Measurements from ENCODE around the gene GLMN. TPM values are rescaled to one million over a fixed set of nuclear protein-coding genes. Genes with fewer than 3 reads are reported as not detected.

Gene GLMN
- total and polyA plus RNA-seq, 2 of the 13 experiments (the other 11 are each of a cell fraction or from before 2014, with no cell fraction given): 5.9 to 18.4 TPM

- TF ChIP-seq SP1 (IDR thresholded peaks at IDR 0.05) (no peak), SP1 (CRISPR knock-in tag; IDR thresholded peaks at IDR 0.05) (peak; percentile 73), KLF12 (CRISPR knock-in tag; IDR thresholded peaks at IDR 0.05; ENCODE audit: borderline replicate concordance) (no peak; the same call in 1 of the 2 replicates), ZNF205 (CRISPR knock-in tag; IDR thresholded peaks at IDR 0.05) (peak; percentile 37; the same call in 1 of the 2 replicates), ZNF713 (CRISPR knock-in tag; IDR thresholded peaks at IDR 0.05) (no peak), ATRX (CRISPR knock-in tag; IDR thresholded peaks at IDR 0.05; ENCODE audit: borderline replicate concordance) (no peak), EHMT2 (IDR thresholded peaks at IDR 0.05; ENCODE audit: borderline replicate concordance, low read depth, low read length) (no peak), AKAP8 (CRISPR knock-in tag; IDR thresholded peaks at IDR 0.05) (no peak), TRIM24 (CRISPR knock-in tag; IDR thresholded peaks at IDR 0.05) (no peak), BHLHE40 (IDR thresholded peaks at IDR 0.05; ENCODE audit: low read length) (peak; percentile 18; the same call in 1 of the 2 replicates), PCBP2 (optimal IDR thresholded peaks at IDR 0.05; ENCODE audit: low read depth, low read length, poor library complexity, severe bottlenecking) (no peak), THAP7 (CRISPR knock-in tag; IDR thresholded peaks at IDR 0.05) (peak; percentile 85; the same call in 1 of the 2 replicates), NFYC (CRISPR knock-in tag; IDR thresholded peaks at IDR 0.05) (no peak), ZNF251 (CRISPR knock-in tag; IDR thresholded peaks at IDR 0.05) (no peak), IRX3 (CRISPR knock-in tag; IDR thresholded peaks at IDR 0.05; ENCODE audit: borderline replicate concordance, low read depth) (no peak; the same call in 1 of the 2 replicates), FIP1L1 (IDR thresholded peaks at IDR 0.05; ENCODE audit: borderline replicate concordance, insufficient read depth, low read depth, low read length) (no peak), RBM39 (IDR thresholded peaks at IDR 0.05; ENCODE audit: low read depth, low read length, poor library complexity, severe bottlenecking) (peak; percentile 92), ZSCAN30 (CRISPR knock-in tag; IDR thresholded peaks at IDR 0.05) (no peak), ZNF782 (CRISPR knock-in tag; IDR thresholded peaks at IDR 0.05; ENCODE audit: borderline replicate concordance) (no peak), JARID2 (CRISPR knock-in tag; IDR thresholded peaks at IDR 0.05; ENCODE audit: insufficient replicate concordance) (no peak), ZNF703 (CRISPR knock-in tag; IDR thresholded peaks at IDR 0.05; ENCODE audit: borderline replicate concordance) (no peak), THRA (CRISPR knock-in tag; IDR thresholded peaks at IDR 0.05; ENCODE audit: borderline replicate concordance) (peak; percentile 53; the same call in 1 of the 2 replicates), TP53 (CRISPR knock-in tag; conservative IDR thresholded peaks at IDR 0.05) (no peak), EP300 (IDR thresholded peaks at IDR 0.05; ENCODE audit: low read depth in 2 of 2, low read length in 2 of 2) (no peak), EP300 (CRISPR knock-in tag; IDR thresholded peaks at IDR 0.05; ENCODE audit: borderline replicate concordance) (no peak; the same call in 1 of the 2 replicates)
- TF ChIP-seq, protein P1, sequence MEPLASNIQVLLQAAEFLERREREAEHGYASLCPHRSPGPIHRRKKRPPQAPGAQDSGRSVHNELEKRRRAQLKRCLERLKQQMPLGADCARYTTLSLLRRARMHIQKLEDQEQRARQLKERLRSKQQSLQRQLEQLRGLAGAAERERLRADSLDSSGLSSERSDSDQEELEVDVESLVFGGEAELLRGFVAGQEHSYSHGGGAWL (CRISPR knock-in tag; IDR thresholded peaks at IDR 0.05): no peak; the same call in 1 of the 2 replicates
- TF ChIP-seq, protein P2, sequence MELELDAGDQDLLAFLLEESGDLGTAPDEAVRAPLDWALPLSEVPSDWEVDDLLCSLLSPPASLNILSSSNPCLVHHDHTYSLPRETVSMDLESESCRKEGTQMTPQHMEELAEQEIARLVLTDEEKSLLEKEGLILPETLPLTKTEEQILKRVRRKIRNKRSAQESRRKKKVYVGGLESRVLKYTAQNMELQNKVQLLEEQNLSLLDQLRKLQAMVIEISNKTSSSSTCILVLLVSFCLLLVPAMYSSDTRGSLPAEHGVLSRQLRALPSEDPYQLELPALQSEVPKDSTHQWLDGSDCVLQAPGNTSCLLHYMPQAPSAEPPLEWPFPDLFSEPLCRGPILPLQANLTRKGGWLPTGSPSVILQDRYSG (CRISPR knock-in tag; IDR thresholded peaks at IDR 0.05): peak; percentile 50; the same call in 1 of the 2 replicates
These were observed at the start of gene GLMN, which contains the start of gene RPAP2 (continued) for GRCh38 chr1:92298573-92299476.
